Mucosa of descending colon (tissue), 3 donors: ENCODE results near the gene ATF7IP. TPM values are rescaled to one million over a fixed set of nuclear protein-coding genes. Genes with fewer than 3 reads are reported as not detected.
A peak's percentile ranks its signal among the peaks of the same experiment; 100 is the strongest.
"Not testable (repeated sequence)": the region's sequence is repeated elsewhere in the genome, so short reads cannot be mapped to it uniquely, and the experiment has no call there.

Experiments used
- ATAC-seq: fragments of 200-7000 bp; cut with Tn5 transposase; one replicate; pipeline ENCODE4 v1.9.1; 2020; ENCODE audit warnings: mild to moderate bottlenecking, moderate library complexity
- DNase-seq, 3 donors: peaks; one replicate each; pipeline ENCODE4 v3.0.0-alpha.2; 2020
- H3K36me3 ChIP-seq: fragments of 200-600 bp; one replicate; pipeline ENCODE4 v1.8.0; 2021; ENCODE audit warnings: low read depth, mild to moderate bottlenecking
- H3K4me1 ChIP-seq: fragments of 200-600 bp; one replicate; pipeline ENCODE4 v1.8.0; 2021; ENCODE audit warnings: low read depth, mild to moderate bottlenecking
- H3K4me3 ChIP-seq: fragments of 200-600 bp; one replicate; pipeline ENCODE4 v1.8.0; 2021; ENCODE audit warnings: mild to moderate bottlenecking
- H3K9me3 ChIP-seq: fragments of 200-600 bp; one replicate; pipeline ENCODE4 v1.8.0; 2021; ENCODE audit warnings: mild to moderate bottlenecking
- intact Hi-C, 2 donors: fragments of 100-400 bp; cut with DNase I in 1 of 2; cut with micrococcal nuclease in 1 of 2; formaldehyde crosslinking; loops; one replicate each; pipeline versions ENCODE4 v1.11.0 to v1.11.1; 2022; cut with DNase I, micrococcal nuclease
- total RNA-seq, 3 donors: library from RNA; stranded (reverse); fragmentation: NEBNext Ultra II Directional in 2 of 3; extraction: Animal tissue kit (Norgen Biotek cat#: 25700) in 2 of 3; gene quantifications; one replicate each; pipeline versions ENCODE4 v1.2.1 to v1.2.4, GENCODE V29; 2021 to 2023
- TF ChIP-seq, protein P1 (sequence below): fragments of 200-600 bp; IDR thresholded peaks from one replicate; pipeline ENCODE4 v1.8.0; 2022; ENCODE audit warnings: antibody characterized with exemption, mild to moderate bottlenecking
- donor health status: DM: no; HTN: no; CAD: no; lungs with moderate emphysema.
- donor health status: DM: no; HTN: no; CAD: no.
- donor health status: DM: no; HTN: yes; CAD: no.

The ATF7IP gene
- total RNA-seq, 3 donors from 2014 or later, result 40.3 to 84.1 (median 63.2) TPM

GRCh38 chr12:14325716-14326343, 39.7 kb upstream of the ATF7IP start:
- intact Hi-C loops, result no loop called here
- Histone ChIP-seq H3K9me3 (no peaks in the 10 kb centered on the region), H3K4me1 (no peaks in the 10 kb centered on the region), H3K4me3 (no peak overlapping the region), H3K36me3 (no peaks in the 10 kb centered on the region)
- TF ChIP-seq, protein P1, sequence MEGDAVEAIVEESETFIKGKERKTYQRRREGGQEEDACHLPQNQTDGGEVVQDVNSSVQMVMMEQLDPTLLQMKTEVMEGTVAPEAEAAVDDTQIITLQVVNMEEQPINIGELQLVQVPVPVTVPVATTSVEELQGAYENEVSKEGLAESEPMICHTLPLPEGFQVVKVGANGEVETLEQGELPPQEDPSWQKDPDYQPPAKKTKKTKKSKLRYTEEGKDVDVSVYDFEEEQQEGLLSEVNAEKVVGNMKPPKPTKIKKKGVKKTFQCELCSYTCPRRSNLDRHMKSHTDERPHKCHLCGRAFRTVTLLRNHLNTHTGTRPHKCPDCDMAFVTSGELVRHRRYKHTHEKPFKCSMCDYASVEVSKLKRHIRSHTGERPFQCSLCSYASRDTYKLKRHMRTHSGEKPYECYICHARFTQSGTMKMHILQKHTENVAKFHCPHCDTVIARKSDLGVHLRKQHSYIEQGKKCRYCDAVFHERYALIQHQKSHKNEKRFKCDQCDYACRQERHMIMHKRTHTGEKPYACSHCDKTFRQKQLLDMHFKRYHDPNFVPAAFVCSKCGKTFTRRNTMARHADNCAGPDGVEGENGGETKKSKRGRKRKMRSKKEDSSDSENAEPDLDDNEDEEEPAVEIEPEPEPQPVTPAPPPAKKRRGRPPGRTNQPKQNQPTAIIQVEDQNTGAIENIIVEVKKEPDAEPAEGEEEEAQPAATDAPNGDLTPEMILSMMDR, result no peak
- ATAC-seq (no peak), DNase-seq (no peak)

DNA sequence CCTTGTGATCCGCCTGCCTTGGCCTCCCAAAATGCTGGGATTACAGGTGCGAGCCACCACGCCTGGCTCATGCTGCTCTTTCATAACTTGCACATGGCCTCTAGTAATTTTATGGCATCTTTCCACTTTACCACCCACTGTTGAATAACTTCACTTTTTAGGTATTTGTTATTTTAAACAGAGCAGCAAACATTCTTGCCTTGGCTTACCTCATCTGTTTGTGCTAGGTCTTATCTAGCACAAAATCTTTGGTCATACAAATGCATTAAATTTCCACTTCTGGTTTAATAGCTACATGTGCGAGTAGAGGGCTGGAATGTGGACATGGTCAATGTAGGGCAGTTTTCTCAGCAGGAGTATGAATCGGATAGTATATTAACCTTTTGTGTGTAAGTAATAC, 38.8 kb upstream of the ATF7IP start:
- H3K9me3 ChIP-seq, result no peaks in the 10 kb centered on the region
- H3K4me1 ChIP-seq, result no peaks in the 10 kb centered on the region
- TF ChIP-seq, protein P1, result no peak
- H3K4me3 ChIP-seq, result no peak overlapping the region
- H3K36me3 ChIP-seq, result no peaks in the 10 kb centered on the region
- DNase-seq (no peak), ATAC-seq (no peak)
- intact Hi-C loops, result no loop called here

DNA sequence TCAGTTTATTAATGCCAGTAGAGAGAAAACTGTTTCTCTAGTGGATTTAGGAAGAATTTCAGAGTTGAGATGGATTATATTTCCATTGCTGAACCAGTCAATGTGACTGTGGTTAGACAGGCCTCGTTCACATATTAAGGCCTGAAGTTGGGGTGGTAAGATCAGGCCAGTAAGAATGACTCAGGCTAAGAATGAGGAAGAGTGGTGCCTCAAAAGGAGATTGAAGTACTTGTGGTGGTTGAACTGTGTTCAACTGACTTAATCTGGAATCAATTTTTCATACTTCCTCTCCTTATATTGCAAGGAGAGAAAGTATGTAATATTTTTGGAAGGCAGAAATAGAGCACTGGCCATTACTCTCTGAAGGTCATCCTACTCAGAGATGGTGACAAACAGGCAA, 37.8 kb upstream of the ATF7IP start:
- TF ChIP-seq, protein P1, result no peak
- DNase-seq, result no peak
- peak; percentile 14 for ATAC-seq
- no peaks in the 10 kb centered on the region for H3K36me3 ChIP-seq
- intact Hi-C loops, result no loop called here
- H3K9me3 ChIP-seq, result no peaks in the 10 kb centered on the region
- H3K4me3 ChIP-seq, result no peak overlapping the region
- no peaks in the 10 kb centered on the region for H3K4me1 ChIP-seq

DNA sequence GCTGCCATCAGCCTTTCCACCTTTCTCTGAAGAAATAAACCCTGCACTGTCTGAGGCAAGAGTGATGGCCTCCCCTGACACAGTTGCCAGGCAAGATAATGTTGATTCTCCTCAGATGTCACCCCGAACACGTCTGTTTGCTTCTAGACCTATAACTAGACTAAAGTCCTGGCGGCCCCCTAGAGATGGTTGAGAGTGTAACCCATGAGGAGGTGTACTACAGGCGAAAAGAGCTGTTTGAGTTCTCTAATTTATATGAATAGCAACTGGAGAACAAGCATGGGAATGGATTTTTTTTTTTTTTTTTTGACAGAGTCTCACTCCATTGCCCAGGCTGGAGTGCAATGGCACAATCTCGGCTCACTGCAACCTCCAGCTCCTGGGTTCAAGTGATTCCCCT, 33.0 kb upstream of the ATF7IP start:
- DNase-seq (no peak), ATAC-seq (no peak)
- intact Hi-C loops, result no loop called here
- no peaks in the 10 kb centered on the region for H3K9me3 ChIP-seq
- no peaks in the 10 kb centered on the region for H3K36me3 ChIP-seq
- no peaks in the 10 kb centered on the region for H3K4me1 ChIP-seq
- no peak overlapping the region for H3K4me3 ChIP-seq
- TF ChIP-seq, protein P1, result no peak

- no peaks in the 10 kb centered on the region for H3K4me1 ChIP-seq
- intact Hi-C loops, result no loop called here
- no peak for ATAC-seq
- no peak overlapping the region for H3K4me3 ChIP-seq
- TF ChIP-seq, protein P1, result no peak
- H3K36me3 ChIP-seq, result no peaks in the 10 kb centered on the region
- no peak for DNase-seq
- peaks cover 20% of the 10 kb centered on the region for H3K9me3 ChIP-seq
These were observed 25.1 kb upstream of the ATF7IP start for GRCh38 chr12:14340371-14340770.

- ATAC-seq, DNase-seq, H3K4me1 ChIP-seq, H3K4me3 ChIP-seq, H3K36me3 ChIP-seq, intact Hi-C loops: not testable (repeated sequence)
- H3K9me3 ChIP-seq, result peaks cover 18% of the 10 kb centered on the region
These were observed 14.0 kb upstream of the ATF7IP start for GRCh38 chr12:14351524-14351923.

GRCh38 chr12:14352066-14352465, 13.4 kb upstream of the ATF7IP start:
- H3K4me3 ChIP-seq, H3K36me3 ChIP-seq, intact Hi-C loops, ATAC-seq, DNase-seq, H3K4me1 ChIP-seq: not testable (repeated sequence)
- peaks cover 18% of the 10 kb centered on the region for H3K9me3 ChIP-seq

DNA sequence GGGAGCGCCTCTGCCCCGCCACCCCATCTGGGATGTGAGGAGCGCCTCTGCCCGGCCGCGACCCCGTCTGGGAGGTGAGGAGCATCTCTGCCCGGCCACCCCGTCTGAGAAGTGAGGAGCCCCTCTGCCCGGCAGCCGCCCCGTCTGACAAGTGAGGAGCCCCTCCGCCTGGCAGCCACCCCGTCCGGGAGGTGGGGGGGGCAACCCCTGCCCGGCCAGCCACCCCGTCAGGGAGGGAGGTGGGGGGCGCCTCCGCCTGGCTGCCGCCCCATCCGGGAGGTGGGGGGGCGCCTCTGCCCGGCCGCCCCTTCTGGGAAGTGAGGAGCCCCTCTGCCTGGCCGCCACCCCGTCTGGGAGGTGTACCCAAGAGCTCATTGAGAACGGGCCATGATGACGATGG, 10.8 kb upstream of the ATF7IP start:
- H3K4me3 ChIP-seq, H3K4me1 ChIP-seq, H3K36me3 ChIP-seq, intact Hi-C loops, ATAC-seq, DNase-seq: not testable (repeated sequence)
- peaks cover 18% of the 10 kb centered on the region for H3K9me3 ChIP-seq
